GM23338 (cell line): ENCODE measurements around the gene ABCA7. TPM values are rescaled to one million over a fixed set of nuclear protein-coding genes. Genes with fewer than 3 reads are reported as not detected.
A peak's percentile ranks its signal among the peaks of the same experiment; 100 is the strongest.

Experiments
- ATAC-seq: fragments of 200-7000 bp; cut with Tn5 transposase; 3 replicates; pipeline ENCODE4 v1.9.1; 2020
- DNase-seq: peaks from one replicate; pipeline ENCODE4 v3.0.0-alpha.2; 2015; ENCODE audit warnings: low spot score
- H2AFZ ChIP-seq: fragments of 200-600 bp; sonication (generic); 2 replicates; pipeline ENCODE4 v1.8.0; 2016; ENCODE audit warnings: antibody characterized with exemption, mild to moderate bottlenecking, moderate library complexity
- H3F3A ChIP-seq: fragments of 200-600 bp; sonication (generic); replicated peaks from 2 replicates; pipeline ENCODE4 v1.8.0; 2017; ENCODE audit warnings: antibody characterized with exemption, mixed run types, low read depth
- H3K27ac ChIP-seq: fragments of 200-600 bp; sonication (generic); 2 replicates; pipeline ENCODE4 v1.6.1; 2016; ENCODE audit warnings: low read depth
- H3K27me3 ChIP-seq: fragments of 200-600 bp; sonication (generic); 2 replicates; pipeline ENCODE4 v1.8.0; 2016; ENCODE audit warnings: mild to moderate bottlenecking, mixed run types, moderate library complexity; ENCODE audit not compliant: insufficient read depth
- H3K36me3 ChIP-seq: fragments of 200-600 bp; sonication (generic); 2 replicates; pipeline ENCODE4 v1.8.0; 2016; ENCODE audit warnings: mild to moderate bottlenecking; ENCODE audit not compliant: insufficient read depth
- H3K4me1 ChIP-seq: fragments of 200-600 bp; sonication (generic); 2 replicates; pipeline ENCODE4 v1.8.0; 2016; ENCODE audit warnings: mild to moderate bottlenecking, moderate library complexity; ENCODE audit not compliant: insufficient read depth
- H3K4me2 ChIP-seq: fragments of 200-600 bp; sonication (generic); 2 replicates; pipeline ENCODE4 v1.7.1; 2017; ENCODE audit warnings: mixed run types
- H3K4me3 ChIP-seq: fragments of 200-600 bp; sonication (generic); 2 replicates; pipeline ENCODE4 v1.6.1; 2016; ENCODE audit warnings: mixed run types
- H3K79me2 ChIP-seq: fragments of 200-600 bp; sonication (generic); replicated peaks from 2 replicates; pipeline ENCODE4 v1.8.0; 2017; ENCODE audit warnings: mild to moderate bottlenecking; ENCODE audit not compliant: insufficient read depth
- H3K9me2 ChIP-seq: fragments of 200-600 bp; sonication (generic); 2 replicates; pipeline ENCODE4 v1.8.0; 2017; ENCODE audit not compliant: insufficient read depth
- H4K20me1 ChIP-seq: fragments of 200-600 bp; sonication (generic); replicated peaks from 2 replicates; pipeline ENCODE4 v1.8.0; 2017; ENCODE audit warnings: mild to moderate bottlenecking; ENCODE audit not compliant: insufficient read depth
- H3K27ac Mint-ChIP-seq: 2 replicates; pipeline ENCODE4 v1.8.0; 2020; ENCODE audit warnings: inconsistent platforms, mild to moderate bottlenecking, moderate library complexity, mixed read lengths
- H3K27me3 Mint-ChIP-seq: 3 replicates; pipeline ENCODE4 v1.8.0; 2022; ENCODE audit warnings: low read depth, mild to moderate bottlenecking, moderate library complexity, mixed read lengths, inconsistent platforms; ENCODE audit not compliant: insufficient read depth, poor library complexity
- H3K36me3 Mint-ChIP-seq: 3 replicates; pipeline ENCODE4 v1.8.0; 2021; ENCODE audit warnings: low read depth, mild to moderate bottlenecking, inconsistent platforms, moderate library complexity, mixed read lengths
- H3K4me1 Mint-ChIP-seq: 3 replicates; pipeline ENCODE4 v1.8.0; 2020; ENCODE audit warnings: mild to moderate bottlenecking, inconsistent platforms, mixed read lengths
- H3K4me3 Mint-ChIP-seq: 3 replicates; pipeline ENCODE4 v1.8.0; 2021; ENCODE audit warnings: moderate library complexity, mild to moderate bottlenecking, inconsistent platforms, mixed read lengths
- H3K9me3 Mint-ChIP-seq: 3 replicates; pipeline ENCODE4 v1.8.0; 2020; ENCODE audit warnings: moderate library complexity, mild to moderate bottlenecking, inconsistent platforms, mixed read lengths
- CREB1 ChIP-seq: fragments of 250-450 bp; sonication (Bioruptor Pico); IDR thresholded peaks from 2 replicates; pipeline ENCODE4 v1.5.0; 2020; ENCODE audit warnings: low read depth, mild to moderate bottlenecking, moderate library complexity
- EZH2 ChIP-seq: fragments of 200-600 bp; sonication (generic); IDR thresholded peaks from one replicate; pipeline ENCODE4 v1.8.0; 2017; ENCODE audit warnings: antibody characterized with exemption, mild to moderate bottlenecking, low read depth; ENCODE audit not compliant: unreplicated experiment
- EZH2phosphoT487 ChIP-seq: fragments of 200-600 bp; sonication (generic); IDR thresholded peaks from one replicate; pipeline ENCODE4 v1.8.1; 2018; ENCODE audit warnings: antibody characterized with exemption; ENCODE audit not compliant: unreplicated experiment
- JUNB ChIP-seq: IDR thresholded peaks from one replicate; pipeline ENCODE4 v1.6.1; 2016; ENCODE audit warnings: antibody characterized with exemption; ENCODE audit not compliant: unreplicated experiment
- NANOG ChIP-seq: IDR thresholded peaks from 2 replicates; pipeline ENCODE4 v1.6.1; 2016; ENCODE audit warnings: antibody characterized with exemption, borderline replicate concordance
- POLR2AphosphoS5 ChIP-seq: IDR thresholded peaks from 2 replicates; pipeline ENCODE4 v1.6.1; 2016; ENCODE audit warnings: antibody characterized with exemption, low read depth
- ZNF114 ChIP-seq: fragments of 250-450 bp; sonication (Bioruptor Pico); IDR thresholded peaks from 2 replicates; pipeline ENCODE4 v1.5.0; 2020; ENCODE audit warnings: mild to moderate bottlenecking, moderate library complexity
- ZNF331 ChIP-seq: fragments of 250-450 bp; sonication (Bioruptor Pico); IDR thresholded peaks from 2 replicates; pipeline ENCODE4 v1.5.0; 2020; ENCODE audit warnings: low read depth, mild to moderate bottlenecking, moderate library complexity
- polyA plus RNA-seq: library from polyadenylated mRNA; unstranded; fragments of >200 nt; fragmentation: Nextera tagmentation; extraction: Ambion mirVana; gene quantifications from 2 replicates; pipeline ENCODE4 v1.2.1, GENCODE V29; 2016
- total RNA-seq: library from RNA; depleted of rRNA; stranded (reverse); fragments of >200 nt; shearing (Covaris generic); gene quantifications from 2 replicates; pipeline ENCODE4 v1.2.3, GENCODE V29; 2014
- TF ChIP-seq, protein P1 (sequence below), 2 experiments: fragments of 200-600 bp in 1 of 2; sonication (generic) in 1 of 2; conservative IDR thresholded peaks; 2 replicates each; pipeline versions ENCODE4 v1.5.1 to v1.6.1; 2016 to 2017; ENCODE audit warnings: antibody characterized with exemption in 2 of 2, low read depth in 2 of 2, mild to moderate bottlenecking in 2 of 2, moderate library complexity in 1 of 2
- TF ChIP-seq, protein P2 (sequence below): fragments of 250-450 bp; sonication (Bioruptor Pico); IDR thresholded peaks from 2 replicates; pipeline ENCODE4 v1.5.0; 2020; ENCODE audit warnings: mild to moderate bottlenecking, moderate library complexity
- TF ChIP-seq, protein P3 (sequence below): IDR thresholded peaks from 2 replicates; pipeline ENCODE4 v1.6.1; 2016; ENCODE audit warnings: antibody characterized with exemption
- TF ChIP-seq, protein P4 (sequence below): IDR thresholded peaks from one replicate; pipeline ENCODE4 v1.6.1; 2018; ENCODE audit warnings: antibody characterized with exemption; ENCODE audit not compliant: unreplicated experiment

The ABCA7 gene
- total and polyA plus RNA-seq, 2 experiments from 2014 or later: 22.2 to 27.4 TPM

DNA sequence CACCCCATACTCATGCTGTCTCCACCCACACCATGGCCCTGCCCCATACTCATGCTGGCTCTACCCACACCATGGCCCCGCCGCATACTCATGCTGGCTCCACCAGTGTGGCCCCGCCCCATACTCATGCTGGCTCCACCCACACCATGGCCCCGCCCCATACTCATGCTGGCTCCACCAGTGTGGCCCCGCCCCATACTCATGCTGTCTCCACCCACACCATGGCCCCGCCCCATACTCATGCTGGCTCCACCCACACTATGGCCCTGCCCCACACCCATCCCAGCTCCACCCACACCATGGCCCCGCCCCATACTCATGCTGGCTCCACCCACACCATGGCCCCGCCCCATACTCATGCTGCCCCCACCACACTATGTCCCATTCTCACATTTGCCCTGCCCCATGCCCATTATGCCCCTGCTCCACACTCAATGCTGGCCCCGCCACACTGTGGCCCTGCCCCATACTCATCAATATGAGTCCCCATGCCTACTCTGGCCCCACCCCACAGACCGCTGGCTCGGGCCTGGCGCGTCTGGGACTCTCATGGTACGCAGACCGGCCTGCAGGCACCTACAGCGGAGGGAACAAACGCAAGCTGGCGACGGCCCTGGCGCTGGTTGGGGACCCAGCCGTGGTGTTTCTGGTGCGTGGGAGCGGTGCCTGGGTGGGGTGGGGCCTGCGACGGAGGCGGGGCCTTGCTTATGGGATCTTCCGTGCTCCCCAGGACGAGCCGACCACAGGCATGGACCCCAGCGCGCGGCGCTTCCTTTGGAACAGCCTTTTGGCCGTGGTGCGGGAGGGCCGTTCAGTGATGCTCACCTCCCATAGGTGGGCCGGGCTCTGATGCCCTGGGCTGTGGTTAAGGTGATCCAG lies 23.4 kb downstream of the ABCA7 start:
- Mint-ChIP-seq H3K9me3 (peaks cover 15% of the 10 kb centered on the region; the same call in 2 of the 3 replicates), H3K27me3 (peaks cover 19% of the 10 kb centered on the region)
- no peak for ATAC-seq

More for the DNA sequence above, 23.4 kb downstream of the ABCA7 start:
- Histone ChIP-seq H3K9me2 (no peaks in the 10 kb centered on the region), H3K79me2 (no peaks in the 10 kb centered on the region), H3F3A (peaks cover 18% of the 10 kb centered on the region), H2AFZ (no peak overlapping the region), H3K4me3 (no peak overlapping the region), H3K36me3 (peaks cover 5% of the 10 kb centered on the region; the same call in 1 of the 2 replicates), H4K20me1 (no peaks in the 10 kb centered on the region), H3K27me3 (peaks cover 14% of the 10 kb centered on the region), H3K27ac (no peak overlapping the region; the same call in 1 of the 2 replicates), H3K4me1 (peaks cover 8% of the 10 kb centered on the region; the same call in 1 of the 2 replicates), H3K4me2 (no peak overlapping the region)
- Mint-ChIP-seq H3K4me1 (peaks cover 17% of the 10 kb centered on the region), H3K4me3 (peak overlapping the region; percentile 41; the same call in 1 of the 3 replicates), H3K27ac (no peak overlapping the region), H3K36me3 (peaks cover 8% of the 10 kb centered on the region; the same call in 2 of the 3 replicates)
- TF ChIP-seq, protein P1, sequence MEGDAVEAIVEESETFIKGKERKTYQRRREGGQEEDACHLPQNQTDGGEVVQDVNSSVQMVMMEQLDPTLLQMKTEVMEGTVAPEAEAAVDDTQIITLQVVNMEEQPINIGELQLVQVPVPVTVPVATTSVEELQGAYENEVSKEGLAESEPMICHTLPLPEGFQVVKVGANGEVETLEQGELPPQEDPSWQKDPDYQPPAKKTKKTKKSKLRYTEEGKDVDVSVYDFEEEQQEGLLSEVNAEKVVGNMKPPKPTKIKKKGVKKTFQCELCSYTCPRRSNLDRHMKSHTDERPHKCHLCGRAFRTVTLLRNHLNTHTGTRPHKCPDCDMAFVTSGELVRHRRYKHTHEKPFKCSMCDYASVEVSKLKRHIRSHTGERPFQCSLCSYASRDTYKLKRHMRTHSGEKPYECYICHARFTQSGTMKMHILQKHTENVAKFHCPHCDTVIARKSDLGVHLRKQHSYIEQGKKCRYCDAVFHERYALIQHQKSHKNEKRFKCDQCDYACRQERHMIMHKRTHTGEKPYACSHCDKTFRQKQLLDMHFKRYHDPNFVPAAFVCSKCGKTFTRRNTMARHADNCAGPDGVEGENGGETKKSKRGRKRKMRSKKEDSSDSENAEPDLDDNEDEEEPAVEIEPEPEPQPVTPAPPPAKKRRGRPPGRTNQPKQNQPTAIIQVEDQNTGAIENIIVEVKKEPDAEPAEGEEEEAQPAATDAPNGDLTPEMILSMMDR (conservative IDR thresholded peaks at IDR 0.05; ENCODE audit: low read depth in 2 of 2): no peak
- TF ChIP-seq EZH2: no peak
- no peak for TF ChIP-seq ZNF331
- no peak for TF ChIP-seq POLR2AphosphoS5
- TF ChIP-seq, protein P2, sequence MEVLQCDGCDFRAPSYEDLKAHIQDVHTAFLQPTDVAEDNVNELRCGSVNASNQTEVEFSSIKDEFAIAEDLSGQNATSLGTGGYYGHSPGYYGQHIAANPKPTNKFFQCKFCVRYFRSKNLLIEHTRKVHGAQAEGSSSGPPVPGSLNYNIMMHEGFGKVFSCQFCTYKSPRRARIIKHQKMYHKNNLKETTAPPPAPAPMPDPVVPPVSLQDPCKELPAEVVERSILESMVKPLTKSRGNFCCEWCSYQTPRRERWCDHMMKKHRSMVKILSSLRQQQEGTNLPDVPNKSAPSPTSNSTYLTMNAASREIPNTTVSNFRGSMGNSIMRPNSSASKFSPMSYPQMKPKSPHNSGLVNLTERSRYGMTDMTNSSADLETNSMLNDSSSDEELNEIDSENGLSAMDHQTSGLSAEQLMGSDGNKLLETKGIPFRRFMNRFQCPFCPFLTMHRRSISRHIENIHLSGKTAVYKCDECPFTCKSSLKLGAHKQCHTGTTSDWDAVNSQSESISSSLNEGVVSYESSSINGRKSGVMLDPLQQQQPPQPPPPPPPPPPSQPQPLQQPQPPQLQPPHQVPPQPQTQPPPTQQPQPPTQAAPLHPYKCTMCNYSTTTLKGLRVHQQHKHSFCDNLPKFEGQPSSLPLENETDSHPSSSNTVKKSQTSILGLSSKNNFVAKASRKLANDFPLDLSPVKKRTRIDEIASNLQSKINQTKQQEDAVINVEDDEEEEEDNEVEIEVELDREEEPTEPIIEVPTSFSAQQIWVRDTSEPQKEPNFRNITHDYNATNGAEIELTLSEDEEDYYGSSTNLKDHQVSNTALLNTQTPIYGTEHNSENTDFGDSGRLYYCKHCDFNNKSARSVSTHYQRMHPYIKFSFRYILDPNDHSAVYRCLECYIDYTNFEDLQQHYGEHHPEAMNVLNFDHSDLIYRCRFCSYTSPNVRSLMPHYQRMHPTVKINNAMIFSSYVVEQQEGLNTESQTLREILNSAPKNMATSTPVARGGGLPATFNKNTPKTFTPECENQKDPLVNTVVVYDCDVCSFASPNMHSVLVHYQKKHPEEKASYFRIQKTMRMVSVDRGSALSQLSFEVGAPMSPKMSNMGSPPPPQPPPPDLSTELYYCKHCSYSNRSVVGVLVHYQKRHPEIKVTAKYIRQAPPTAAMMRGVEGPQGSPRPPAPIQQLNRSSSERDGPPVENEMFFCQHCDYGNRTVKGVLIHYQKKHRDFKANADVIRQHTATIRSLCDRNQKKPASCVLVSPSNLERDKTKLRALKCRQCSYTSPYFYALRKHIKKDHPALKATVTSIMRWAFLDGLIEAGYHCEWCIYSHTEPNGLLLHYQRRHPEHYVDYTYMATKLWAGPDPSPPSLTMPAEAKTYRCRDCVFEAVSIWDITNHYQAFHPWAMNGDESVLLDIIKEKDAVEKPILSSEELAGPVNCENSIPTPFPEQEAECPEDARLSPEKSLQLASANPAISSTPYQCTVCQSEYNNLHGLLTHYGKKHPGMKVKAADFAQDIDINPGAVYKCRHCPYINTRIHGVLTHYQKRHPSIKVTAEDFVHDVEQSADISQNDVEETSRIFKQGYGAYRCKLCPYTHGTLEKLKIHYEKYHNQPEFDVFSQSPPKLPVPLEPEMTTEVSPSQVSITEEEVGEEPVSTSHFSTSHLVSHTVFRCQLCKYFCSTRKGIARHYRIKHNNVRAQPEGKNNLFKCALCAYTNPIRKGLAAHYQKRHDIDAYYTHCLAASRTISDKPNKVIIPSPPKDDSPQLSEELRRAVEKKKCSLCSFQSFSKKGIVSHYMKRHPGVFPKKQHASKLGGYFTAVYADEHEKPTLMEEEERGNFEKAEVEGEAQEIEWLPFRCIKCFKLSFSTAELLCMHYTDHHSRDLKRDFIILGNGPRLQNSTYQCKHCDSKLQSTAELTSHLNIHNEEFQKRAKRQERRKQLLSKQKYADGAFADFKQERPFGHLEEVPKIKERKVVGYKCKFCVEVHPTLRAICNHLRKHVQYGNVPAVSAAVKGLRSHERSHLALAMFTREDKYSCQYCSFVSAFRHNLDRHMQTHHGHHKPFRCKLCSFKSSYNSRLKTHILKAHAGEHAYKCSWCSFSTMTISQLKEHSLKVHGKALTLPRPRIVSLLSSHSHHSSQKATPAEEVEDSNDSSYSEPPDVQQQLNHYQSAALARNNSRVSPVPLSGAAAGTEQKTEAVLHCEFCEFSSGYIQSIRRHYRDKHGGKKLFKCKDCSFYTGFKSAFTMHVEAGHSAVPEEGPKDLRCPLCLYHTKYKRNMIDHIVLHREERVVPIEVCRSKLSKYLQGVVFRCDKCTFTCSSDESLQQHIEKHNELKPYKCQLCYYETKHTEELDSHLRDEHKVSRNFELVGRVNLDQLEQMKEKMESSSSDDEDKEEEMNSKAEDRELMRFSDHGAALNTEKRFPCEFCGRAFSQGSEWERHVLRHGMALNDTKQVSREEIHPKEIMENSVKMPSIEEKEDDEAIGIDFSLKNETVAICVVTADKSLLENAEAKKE (CRISPR knock-in tag): no peak
- TF ChIP-seq ZNF114: no peak
- no peak for TF ChIP-seq CREB1 (CRISPR knock-in tag)
- TF ChIP-seq JUNB: no peak
- TF ChIP-seq, protein P3, sequence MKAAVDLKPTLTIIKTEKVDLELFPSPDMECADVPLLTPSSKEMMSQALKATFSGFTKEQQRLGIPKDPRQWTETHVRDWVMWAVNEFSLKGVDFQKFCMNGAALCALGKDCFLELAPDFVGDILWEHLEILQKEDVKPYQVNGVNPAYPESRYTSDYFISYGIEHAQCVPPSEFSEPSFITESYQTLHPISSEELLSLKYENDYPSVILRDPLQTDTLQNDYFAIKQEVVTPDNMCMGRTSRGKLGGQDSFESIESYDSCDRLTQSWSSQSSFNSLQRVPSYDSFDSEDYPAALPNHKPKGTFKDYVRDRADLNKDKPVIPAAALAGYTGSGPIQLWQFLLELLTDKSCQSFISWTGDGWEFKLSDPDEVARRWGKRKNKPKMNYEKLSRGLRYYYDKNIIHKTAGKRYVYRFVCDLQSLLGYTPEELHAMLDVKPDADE: no peak
- no peak for TF ChIP-seq EZH2phosphoT487
- TF ChIP-seq, protein P4, sequence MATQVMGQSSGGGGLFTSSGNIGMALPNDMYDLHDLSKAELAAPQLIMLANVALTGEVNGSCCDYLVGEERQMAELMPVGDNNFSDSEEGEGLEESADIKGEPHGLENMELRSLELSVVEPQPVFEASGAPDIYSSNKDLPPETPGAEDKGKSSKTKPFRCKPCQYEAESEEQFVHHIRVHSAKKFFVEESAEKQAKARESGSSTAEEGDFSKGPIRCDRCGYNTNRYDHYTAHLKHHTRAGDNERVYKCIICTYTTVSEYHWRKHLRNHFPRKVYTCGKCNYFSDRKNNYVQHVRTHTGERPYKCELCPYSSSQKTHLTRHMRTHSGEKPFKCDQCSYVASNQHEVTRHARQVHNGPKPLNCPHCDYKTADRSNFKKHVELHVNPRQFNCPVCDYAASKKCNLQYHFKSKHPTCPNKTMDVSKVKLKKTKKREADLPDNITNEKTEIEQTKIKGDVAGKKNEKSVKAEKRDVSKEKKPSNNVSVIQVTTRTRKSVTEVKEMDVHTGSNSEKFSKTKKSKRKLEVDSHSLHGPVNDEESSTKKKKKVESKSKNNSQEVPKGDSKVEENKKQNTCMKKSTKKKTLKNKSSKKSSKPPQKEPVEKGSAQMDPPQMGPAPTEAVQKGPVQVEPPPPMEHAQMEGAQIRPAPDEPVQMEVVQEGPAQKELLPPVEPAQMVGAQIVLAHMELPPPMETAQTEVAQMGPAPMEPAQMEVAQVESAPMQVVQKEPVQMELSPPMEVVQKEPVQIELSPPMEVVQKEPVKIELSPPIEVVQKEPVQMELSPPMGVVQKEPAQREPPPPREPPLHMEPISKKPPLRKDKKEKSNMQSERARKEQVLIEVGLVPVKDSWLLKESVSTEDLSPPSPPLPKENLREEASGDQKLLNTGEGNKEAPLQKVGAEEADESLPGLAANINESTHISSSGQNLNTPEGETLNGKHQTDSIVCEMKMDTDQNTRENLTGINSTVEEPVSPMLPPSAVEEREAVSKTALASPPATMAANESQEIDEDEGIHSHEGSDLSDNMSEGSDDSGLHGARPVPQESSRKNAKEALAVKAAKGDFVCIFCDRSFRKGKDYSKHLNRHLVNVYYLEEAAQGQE: no peak
- no peak for TF ChIP-seq NANOG
- DNase-seq: peak; percentile 43
